HG02973 (cell line): ENCODE data around the gene TBC1D19.
"Not testable (repeated sequence)": the region's sequence is repeated elsewhere in the genome, so short reads cannot be mapped to it uniquely, and the experiment has no call there.

ENCODE experiments used
- ATAC-seq: cut with Tn5 transposase; IDR thresholded peaks from one replicate; pipeline ENCODE4 v1.9.1; 2021; ENCODE audit warnings: moderate library complexity; ENCODE audit not compliant: unreplicated experiment

The TBC1D19 gene

GRCh38 chr4:26596843-26597242, 13.0 kb downstream of the TBC1D19 start:
- no peak for ATAC-seq

GRCh38 chr4:26601204-26601603, 17.3 kb downstream of the TBC1D19 start:
- no peak for ATAC-seq

GRCh38 chr4:26607776-26608175, 23.9 kb downstream of the TBC1D19 start:
- no peak for ATAC-seq

- no peak for ATAC-seq
Observed at GRCh38 chr4:26609391-26609790, 25.5 kb downstream of the TBC1D19 start.

GRCh38 chr4:26609868-26610267, 26.0 kb downstream of the TBC1D19 start:
- no peak for ATAC-seq

- no peak for ATAC-seq
Observed at GRCh38 chr4:26611372-26611771, 27.5 kb downstream of the TBC1D19 start.

GRCh38 chr4:26611885-26612284, 28.0 kb downstream of the TBC1D19 start:
- no peak for ATAC-seq

GRCh38 chr4:26613237-26613636, 29.4 kb downstream of the TBC1D19 start:
- ATAC-seq = no peak

- ATAC-seq = no peak
Observed at GRCh38 chr4:26613735-26614134, 29.9 kb downstream of the TBC1D19 start.

- no peak for ATAC-seq
Observed at GRCh38 chr4:26619784-26620183, 35.9 kb downstream of the TBC1D19 start.

- ATAC-seq = no peak
Observed at GRCh38 chr4:26621366-26621765, 37.5 kb downstream of the TBC1D19 start.

GRCh38 chr4:26622913-26623312, 39.0 kb downstream of the TBC1D19 start:
- no peak for ATAC-seq

- ATAC-seq = not testable (repeated sequence)
Observed at GRCh38 chr4:26626658-26627057, 42.8 kb downstream of the TBC1D19 start.

GRCh38 chr4:26632916-26633315, 49.0 kb downstream of the TBC1D19 start:
- ATAC-seq = no peak

- ATAC-seq = no peak
Observed at GRCh38 chr4:26634237-26634636, 50.4 kb downstream of the TBC1D19 start.

- no peak for ATAC-seq
Observed at GRCh38 chr4:26636458-26636857, 52.6 kb downstream of the TBC1D19 start.

- not testable (repeated sequence) for ATAC-seq
Observed at GRCh38 chr4:26640639-26641038, 56.8 kb downstream of the TBC1D19 start.

- no peak for ATAC-seq
Observed at GRCh38 chr4:26647523-26648224, 63.8 kb downstream of the TBC1D19 start.

- no peak for ATAC-seq
Observed at GRCh38 chr4:26648260-26648659, 64.4 kb downstream of the TBC1D19 start.

- ATAC-seq = no peak
Observed at GRCh38 chr4:26660261-26660660, 76.4 kb downstream of the TBC1D19 start.

GRCh38 chr4:26663888-26664287, 80.0 kb downstream of the TBC1D19 start:
- ATAC-seq = no peak

GRCh38 chr4:26670903-26671537, 87.1 kb downstream of the TBC1D19 start:
- ATAC-seq = no peak
